GM18505 (cell line): Measurements from ENCODE around the gene C11orf91.
A peak's percentile ranks its signal among the peaks of the same experiment; 100 is the strongest.

Source experiments
- ATAC-seq: cut with Tn5 transposase; IDR thresholded peaks from one replicate; pipeline ENCODE4 v1.9.1; 2021; ENCODE audit not compliant: unreplicated experiment
- POLR2A ChIP-seq: IDR thresholded peaks from 4 replicates; pipeline ENCODE4 v1.6.1; 2011; ENCODE audit warnings: borderline replicate concordance; ENCODE audit not compliant: insufficient read depth, insufficient read length; ENCODE audit errors: extremely low read depth

The C11orf91 gene

GRCh38 chr11:33700502-33701271 lies at the start of gene C11orf91:
Gene C11orf91, minus strand, starts transcription at chr11:33700826. Its CDS starts 86 bp downstream, at chr11:33700740.
- ATAC-seq, result peak; percentile 89
- no peak for TF ChIP-seq POLR2A

GRCh38 chr11:33747979-33748378 lies 47.4 kb upstream of the C11orf91 start:
- ATAC-seq, result no peak
- TF ChIP-seq POLR2A, result no peak

- TF ChIP-seq POLR2A, result no peak
- ATAC-seq, result no peak
These were observed 42.7 kb upstream of the C11orf91 start for GRCh38 chr11:33743291-33743690.

GRCh38 chr11:33742249-33742851 lies 41.7 kb upstream of the C11orf91 start:
- no peak for TF ChIP-seq POLR2A
- ATAC-seq, result no peak

- ATAC-seq, result no peak
- no peak for TF ChIP-seq POLR2A
These were observed 41.2 kb upstream of the C11orf91 start for GRCh38 chr11:33741806-33742205.

GRCh38 chr11:33737362-33737821 lies 36.8 kb upstream of the C11orf91 start:
- no peak for ATAC-seq
- TF ChIP-seq POLR2A, result no peak

GRCh38 chr11:33736148-33736812 lies 35.7 kb upstream of the C11orf91 start, which contains the start of gene CD59:
Gene CD59, minus strand, starts transcription at chr11:33736423. Its CDS starts 13,978 bp downstream, at chr11:33722445.
- peak; percentile 76 for TF ChIP-seq POLR2A
- ATAC-seq, result peak; percentile 72

GRCh38 chr11:33735271-33736147 lies 34.9 kb upstream of the C11orf91 start:
- TF ChIP-seq POLR2A, result no peak
- ATAC-seq, result peak; percentile 46

GRCh38 chr11:33734441-33735270 lies 34.0 kb upstream of the C11orf91 start:
- no peak for TF ChIP-seq POLR2A
- ATAC-seq, result no peak

GRCh38 chr11:33733980-33734379 lies 33.4 kb upstream of the C11orf91 start:
- no peak for TF ChIP-seq POLR2A
- no peak for ATAC-seq

GRCh38 chr11:33731723-33732531 lies 31.3 kb upstream of the C11orf91 start:
- TF ChIP-seq POLR2A, result no peak
- no peak for ATAC-seq
